MCF 10A (cell line): Measurements from ENCODE around the gene TUBA8. TPM values are rescaled to one million over a fixed set of nuclear protein-coding genes. Genes with fewer than 3 reads are reported as not detected.
"Not testable (repeated sequence)": the region's sequence is repeated elsewhere in the genome, so short reads cannot be mapped to it uniquely, and the experiment has no call there.

Source experiments
- BruUV-seq: library from RNA; stranded (reverse); fragments of 400-500 nt; replicated peaks from 2 replicates; lab custom pipeline; 2021; lab: Mats Ljungman, UMichigan
- CTCF ChIA-PET: fragments of 300-600 bp; sonication (Branson Sonifier 250); formaldehyde crosslinking; extraction: SDS; loops from one replicate; lab custom pipeline; 2021; ENCODE audit warnings: antibody characterized with exemption, inconsistent platforms; lab: Yijun Ruan, JAX
- POLR2A ChIA-PET: fragments of 300-600, 350-650 bp; sonication (Branson Sonifier 250); formaldehyde crosslinking; extraction: SDS; loops from one replicate; lab custom pipeline; 2020; ENCODE audit warnings: antibody characterized with exemption, inconsistent platforms; lab: Yijun Ruan, JAX
- DNase-seq: peaks from one replicate; pipeline ENCODE4 v3.0.0-alpha.2; 2018; ENCODE audit not compliant: unreplicated experiment
- H3K27ac Mint-ChIP-seq: one replicate; pipeline ENCODE4 v1.8.0; 2022; ENCODE audit warnings: mild to moderate bottlenecking, low read depth, mixed read lengths; ENCODE audit not compliant: unreplicated experiment
- H3K27me3 Mint-ChIP-seq: one replicate; pipeline ENCODE4 v1.8.0; 2022; ENCODE audit warnings: mixed read lengths; ENCODE audit not compliant: insufficient read depth, unreplicated experiment
- H3K36me3 Mint-ChIP-seq: one replicate; pipeline ENCODE4 v1.8.0; 2022; ENCODE audit warnings: mild to moderate bottlenecking, moderate library complexity, mixed read lengths; ENCODE audit not compliant: insufficient read depth, unreplicated experiment
- H3K4me1 Mint-ChIP-seq: one replicate; pipeline ENCODE4 v1.8.0; 2022; ENCODE audit warnings: mixed read lengths; ENCODE audit not compliant: insufficient read depth, unreplicated experiment
- H3K4me3 Mint-ChIP-seq: one replicate; pipeline ENCODE4 v1.8.0; 2022; ENCODE audit warnings: mild to moderate bottlenecking, moderate library complexity, mixed read lengths; ENCODE audit not compliant: unreplicated experiment
- H3K9me3 Mint-ChIP-seq: one replicate; pipeline ENCODE4 v1.8.0; 2022; ENCODE audit warnings: mixed read lengths; ENCODE audit not compliant: unreplicated experiment
- intact Hi-C: fragments of 100-400 bp; cut with micrococcal nuclease; formaldehyde crosslinking; loops from 2 replicates; pipeline ENCODE4 v1.14.1; 2022
- total RNA-seq: library from RNA; stranded (reverse); gene quantifications from 2 replicates; pipeline ENCODE4 v1.2.3, GENCODE V29; 2022
- TF ChIP-seq, protein P1 (sequence below): fragments of 200-600 bp; IDR thresholded peaks from one replicate; pipeline ENCODE4 v1.8.0; 2022; ENCODE audit warnings: antibody characterized with exemption, mild to moderate bottlenecking; ENCODE audit not compliant: unreplicated experiment

TUBA8 gene
- total RNA-seq, 1 experiment from 2014 or later: not detected

GRCh38 chr22:18070556-18071306 lies 39.9 kb upstream of the TUBA8 start:
- Mint-ChIP-seq H3K27ac (no peak overlapping the region), H3K4me1 (peaks cover 12% of the 10 kb centered on the region), H3K9me3 (no peaks in the 10 kb centered on the region), H3K27me3 (no peaks in the 10 kb centered on the region), H3K4me3 (no peak overlapping the region), H3K36me3 (no peaks in the 10 kb centered on the region)
- TF ChIP-seq, protein P1, sequence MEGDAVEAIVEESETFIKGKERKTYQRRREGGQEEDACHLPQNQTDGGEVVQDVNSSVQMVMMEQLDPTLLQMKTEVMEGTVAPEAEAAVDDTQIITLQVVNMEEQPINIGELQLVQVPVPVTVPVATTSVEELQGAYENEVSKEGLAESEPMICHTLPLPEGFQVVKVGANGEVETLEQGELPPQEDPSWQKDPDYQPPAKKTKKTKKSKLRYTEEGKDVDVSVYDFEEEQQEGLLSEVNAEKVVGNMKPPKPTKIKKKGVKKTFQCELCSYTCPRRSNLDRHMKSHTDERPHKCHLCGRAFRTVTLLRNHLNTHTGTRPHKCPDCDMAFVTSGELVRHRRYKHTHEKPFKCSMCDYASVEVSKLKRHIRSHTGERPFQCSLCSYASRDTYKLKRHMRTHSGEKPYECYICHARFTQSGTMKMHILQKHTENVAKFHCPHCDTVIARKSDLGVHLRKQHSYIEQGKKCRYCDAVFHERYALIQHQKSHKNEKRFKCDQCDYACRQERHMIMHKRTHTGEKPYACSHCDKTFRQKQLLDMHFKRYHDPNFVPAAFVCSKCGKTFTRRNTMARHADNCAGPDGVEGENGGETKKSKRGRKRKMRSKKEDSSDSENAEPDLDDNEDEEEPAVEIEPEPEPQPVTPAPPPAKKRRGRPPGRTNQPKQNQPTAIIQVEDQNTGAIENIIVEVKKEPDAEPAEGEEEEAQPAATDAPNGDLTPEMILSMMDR: no peak
- DNase-seq: no peak
- intact Hi-C loops: no loop called here
- no TSS peak for BruUV-seq
- CTCF ChIA-PET: interaction anchor here (0.7 to 10.0 kb wide), 7 partner anchors 12 to 241 kb away, joined by 3 to 145 read pairs (median 3); no protein-coding TSS in a partner anchor
- POLR2A ChIA-PET: interaction anchor here (0.9 to 2.5 kb wide), 3 partner anchors 39 to 71 kb away, joined by 3 to 9 read pairs (median 4); no protein-coding TSS in a partner anchor

- H3K4me3 Mint-ChIP-seq, BruUV-seq, H3K9me3 Mint-ChIP-seq, H3K36me3 Mint-ChIP-seq, DNase-seq, H3K27me3 Mint-ChIP-seq, H3K27ac Mint-ChIP-seq, intact Hi-C loops: not testable (repeated sequence)
- peaks cover 19% of the 10 kb centered on the region for H3K4me1 Mint-ChIP-seq
- CTCF ChIA-PET: interaction anchor here (0.6 to 10.0 kb wide), 11 partner anchors 17 to 241 kb away, joined by 3 to 145 read pairs (median 4); no protein-coding TSS in a partner anchor
- POLR2A ChIA-PET: interaction anchor here (0.6 to 2.5 kb wide), 3 partner anchors 40 to 162 kb away, joined by 3 to 9 read pairs (median 4); no protein-coding TSS in a partner anchor
Measured at GRCh38 chr22:18071307-18071967, 39.2 kb upstream of the TUBA8 start.

DNA sequence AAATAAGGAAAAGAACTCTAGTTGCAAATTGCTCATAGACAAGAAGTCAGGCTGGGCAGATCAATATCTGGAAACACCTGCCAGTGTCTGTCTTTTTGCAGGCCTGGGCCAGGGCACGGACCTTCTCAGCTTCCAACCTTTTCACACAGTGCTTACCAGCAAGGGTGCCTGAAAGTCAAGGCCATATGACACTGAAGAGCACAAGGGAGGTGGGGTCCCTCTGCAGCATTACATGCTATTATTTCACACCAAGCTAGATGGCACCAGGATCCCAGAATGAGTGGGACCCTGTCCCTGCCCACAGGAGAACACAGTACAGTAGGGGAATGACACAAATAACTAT lies 38.7 kb upstream of the TUBA8 start:
- Mint-ChIP-seq H3K4me1 (peaks cover 24% of the 10 kb centered on the region), H3K4me3 (no peak overlapping the region), H3K27me3 (no peaks in the 10 kb centered on the region), H3K9me3 (no peaks in the 10 kb centered on the region), H3K36me3 (no peaks in the 10 kb centered on the region), H3K27ac (no peak overlapping the region)
- intact Hi-C loops: no loop called here
- no peak for DNase-seq
- POLR2A ChIA-PET: interaction anchor here (0.6 to 2.5 kb wide), 3 partner anchors 40 to 163 kb away, joined by 3 to 9 read pairs (median 4); no protein-coding TSS in a partner anchor
- BruUV-seq: no TSS peak
- TF ChIP-seq, protein P1: no peak
- CTCF ChIA-PET: interaction anchor here (0.6 to 10.0 kb wide), 9 partner anchors 18 to 242 kb away, joined by 3 to 145 read pairs (median 4); no protein-coding TSS in a partner anchor

DNA sequence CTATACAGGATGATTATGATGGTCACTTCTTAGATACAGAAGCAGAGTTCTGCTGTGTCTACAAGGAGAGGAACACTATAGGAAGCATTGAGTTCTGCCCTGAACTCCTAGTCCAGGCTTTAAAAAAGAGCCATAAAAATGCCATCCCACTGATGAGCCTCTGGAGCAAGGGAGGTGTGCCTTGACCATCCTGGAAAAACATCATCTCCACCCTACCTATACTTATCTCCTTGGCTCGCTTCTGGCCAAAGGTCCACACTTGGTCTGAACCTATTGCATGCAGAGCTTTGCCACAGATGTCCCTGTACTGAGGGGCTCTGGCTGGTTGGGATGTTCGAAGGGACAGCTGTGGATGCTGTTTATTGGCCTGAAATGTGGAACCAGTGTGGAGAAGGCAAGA lies 37.1 kb upstream of the TUBA8 start:
- no peaks in the 10 kb centered on the region for H3K27me3 Mint-ChIP-seq
- H3K4me1 Mint-ChIP-seq: peaks cover 16% of the 10 kb centered on the region
- ChIA-PET CTCF (interaction anchor here (1.3 to 10.0 kb wide), 6 partner anchors 10 to 243 kb away, joined by 3 to 145 read pairs (median 52); partner anchors contain the start of gene MICAL3), POLR2A (interaction anchor here (2.5 kb wide), 1 partner anchor 42 kb away, joined by 9 read pairs; no protein-coding TSS in a partner anchor)
- H3K4me3 Mint-ChIP-seq: no peak overlapping the region
- H3K27ac Mint-ChIP-seq: no peak overlapping the region
- H3K36me3 Mint-ChIP-seq: peaks cover 7% of the 10 kb centered on the region
- no peaks in the 10 kb centered on the region for H3K9me3 Mint-ChIP-seq
- intact Hi-C loops: no loop called here
- DNase-seq: no peak
- TF ChIP-seq, protein P1: no peak
- BruUV-seq: no TSS peak

DNA sequence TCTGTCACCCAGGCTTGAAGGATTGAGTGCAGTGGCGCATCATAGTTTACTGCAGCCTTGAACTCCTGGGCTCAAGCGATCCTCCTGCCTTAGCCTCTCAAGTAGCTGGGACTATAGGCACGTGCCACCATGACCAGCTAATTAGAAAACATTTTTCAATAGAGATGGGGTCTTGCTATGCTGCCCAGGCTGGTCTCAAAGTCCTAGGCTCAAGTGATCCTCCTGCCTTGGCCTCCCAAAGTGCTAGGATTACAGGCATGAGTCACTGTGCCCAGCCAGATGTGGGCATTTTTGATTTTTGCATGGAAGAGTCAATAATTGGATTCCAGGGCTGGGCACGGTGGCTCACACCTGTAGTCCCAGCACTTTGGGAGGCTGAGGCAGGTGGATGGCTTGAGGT lies 36.7 kb upstream of the TUBA8 start:
- BruUV-seq, H3K4me3 Mint-ChIP-seq, H3K27me3 Mint-ChIP-seq, H3K9me3 Mint-ChIP-seq, H3K27ac Mint-ChIP-seq, H3K36me3 Mint-ChIP-seq, intact Hi-C loops, DNase-seq: not testable (repeated sequence)
- ChIA-PET POLR2A (interaction anchor here (4.4 to 5.0 kb wide), 2 partner anchors 50 to 244 kb away, joined by 45 to 66 read pairs; partner anchors contain the start of gene MICAL3), CTCF (interaction anchor here (0.7 to 10.0 kb wide), 10 partner anchors 10 to 244 kb away, joined by 3 to 145 read pairs (median 48); partner anchors contain the start of gene MICAL3)
- H3K4me1 Mint-ChIP-seq: peaks cover 20% of the 10 kb centered on the region
